ENCODE results near the gene MLLT11. TPM values are rescaled to one million over a fixed set of nuclear protein-coding genes. Genes with fewer than 3 reads are reported as not detected.

MLLT11 gene
- total and polyA plus RNA-seq, 2 donors: 6.6 to 10.8 TPM

- DNase-seq (ENCODE audit: low read depth in 6 of 9, low spot score in 9 of 9): no peak
- no peaks in the 10 kb centered on the region for H3K9me3 ChIP-seq (ENCODE audit: control insufficient read depth in 2 of 2, insufficient read depth in 1 of 2, low read length in 1 of 2)
- H3K27ac ChIP-seq (ENCODE audit: low read depth in 1 of 2, low read length in 1 of 2): no peak overlapping the region
- H3K4me3 ChIP-seq (ENCODE audit: low read length in 2 of 2): no peak overlapping the region
- 98% methylated on average over 3 of the region's 3 CpGs for WGBS
- no peaks in the 10 kb centered on the region for H3K4me1 ChIP-seq (ENCODE audit: control insufficient read depth in 2 of 2, insufficient read depth in 2 of 2, low read length in 2 of 2)
- no peaks in the 10 kb centered on the region for H3K27me3 ChIP-seq (ENCODE audit: control insufficient read depth in 2 of 2, insufficient read depth in 1 of 2, low read length in 1 of 2)
- peaks cover 26 to 39% of the 10 kb centered on the region in 2 donors for H3K36me3 ChIP-seq (ENCODE audit: control insufficient read depth in 2 of 2, insufficient read depth in 2 of 2, low read length in 1 of 2)
Measured at GRCh38 chr1:151035167-151035566, 25.0 kb upstream of the MLLT11 start.

GRCh38 chr1:151036356-151036755, 23.8 kb upstream of the MLLT11 start, which contains the start of gene BNIPL:
Gene BNIPL, plus strand, starts transcription at chr1:151036586. Its CDS starts 140 bp downstream, at chr1:151036726.
- no peak within 1 kb of the TSS for H3K27ac ChIP-seq (ENCODE audit: low read depth in 1 of 2, low read length in 1 of 2)
- no peak within 1 kb of the TSS for H3K4me3 ChIP-seq (ENCODE audit: low read length in 2 of 2)
- no peaks in the 10 kb centered on the region for H3K4me1 ChIP-seq (ENCODE audit: control insufficient read depth in 2 of 2, insufficient read depth in 2 of 2, low read length in 2 of 2)
- no peaks in the 10 kb centered on the region for H3K9me3 ChIP-seq (ENCODE audit: control insufficient read depth in 2 of 2, insufficient read depth in 1 of 2, low read length in 1 of 2)
- no peaks in the 10 kb centered on the region for H3K27me3 ChIP-seq (ENCODE audit: control insufficient read depth in 2 of 2, insufficient read depth in 1 of 2, low read length in 1 of 2)
- no peak for DNase-seq (ENCODE audit: low read depth in 6 of 9, low spot score in 9 of 9)
- WGBS: 69% methylated on average over 2 of the region's 2 CpGs
- peaks cover 18 to 28% of the 10 kb centered on the region in 2 donors for H3K36me3 ChIP-seq (ENCODE audit: control insufficient read depth in 2 of 2, insufficient read depth in 2 of 2, low read length in 1 of 2)

- no peaks in the 10 kb centered on the region for H3K9me3 ChIP-seq (ENCODE audit: control insufficient read depth in 2 of 2, insufficient read depth in 1 of 2, low read length in 1 of 2)
- WGBS: 96% methylated on average over 6 of the region's 6 CpGs
- H3K36me3 ChIP-seq (ENCODE audit: control insufficient read depth in 2 of 2, insufficient read depth in 2 of 2, low read length in 1 of 2): peaks cover 16 to 25% of the 10 kb centered on the region in 2 donors
- no peak overlapping the region for H3K4me3 ChIP-seq (ENCODE audit: low read length in 2 of 2)
- H3K27me3 ChIP-seq (ENCODE audit: control insufficient read depth in 2 of 2, insufficient read depth in 1 of 2, low read length in 1 of 2): no peaks in the 10 kb centered on the region
- no peak overlapping the region for H3K27ac ChIP-seq (ENCODE audit: low read depth in 1 of 2, low read length in 1 of 2)
- H3K4me1 ChIP-seq (ENCODE audit: control insufficient read depth in 2 of 2, insufficient read depth in 2 of 2, low read length in 2 of 2): no peaks in the 10 kb centered on the region
- DNase-seq (ENCODE audit: low read depth in 6 of 9, low spot score in 9 of 9): no peak
Measured at GRCh38 chr1:151037032-151037431, 23.2 kb upstream of the MLLT11 start.

- no peaks in the 10 kb centered on the region for H3K9me3 ChIP-seq (ENCODE audit: control insufficient read depth in 2 of 2, insufficient read depth in 1 of 2, low read length in 1 of 2)
- WGBS: 97% methylated on average over 3 of the region's 3 CpGs
- H3K4me3 ChIP-seq (ENCODE audit: low read length in 2 of 2): no peak overlapping the region
- no peak for DNase-seq (ENCODE audit: low read depth in 6 of 9, low spot score in 9 of 9)
- H3K4me1 ChIP-seq (ENCODE audit: control insufficient read depth in 2 of 2, insufficient read depth in 2 of 2, low read length in 2 of 2): no peaks in the 10 kb centered on the region
- H3K27me3 ChIP-seq (ENCODE audit: control insufficient read depth in 2 of 2, insufficient read depth in 1 of 2, low read length in 1 of 2): no peaks in the 10 kb centered on the region
- no peak overlapping the region for H3K27ac ChIP-seq (ENCODE audit: low read depth in 1 of 2, low read length in 1 of 2)
- peaks cover 6 to 18% of the 10 kb centered on the region in 2 donors for H3K36me3 ChIP-seq (ENCODE audit: control insufficient read depth in 2 of 2, insufficient read depth in 2 of 2, low read length in 1 of 2)
Measured at GRCh38 chr1:151039521-151039920, 20.7 kb upstream of the MLLT11 start.

GRCh38 chr1:151043163-151043562, 17.0 kb upstream of the MLLT11 start:
- Histone ChIP-seq H3K9me3 (ENCODE audit: control insufficient read depth in 2 of 2, insufficient read depth in 1 of 2, low read length in 1 of 2) (no peaks in the 10 kb centered on the region), H3K27me3 (ENCODE audit: control insufficient read depth in 2 of 2, insufficient read depth in 1 of 2, low read length in 1 of 2) (peaks cover 0 to 5% of the 10 kb centered on the region in 2 donors), H3K4me3 (ENCODE audit: low read length in 2 of 2) (no peak overlapping the region), H3K27ac (ENCODE audit: low read depth in 1 of 2, low read length in 1 of 2) (no peak overlapping the region), H3K4me1 (ENCODE audit: control insufficient read depth in 2 of 2, insufficient read depth in 2 of 2, low read length in 2 of 2) (peaks cover 3 to 9% of the 10 kb centered on the region in 2 donors), H3K36me3 (ENCODE audit: control insufficient read depth in 2 of 2, insufficient read depth in 2 of 2, low read length in 1 of 2) (peaks cover 0 to 4% of the 10 kb centered on the region in 2 donors)
- DNase-seq (ENCODE audit: low read depth in 6 of 9, low spot score in 9 of 9): no peak
- WGBS: 99% methylated on average over 1 of the region's 1 CpG

GRCh38 chr1:151047591-151047924, 12.6 kb upstream of the MLLT11 start, which contains the start of gene C1orf56:
Gene C1orf56, plus strand, starts transcription at chr1:151047751. Its CDS starts 97 bp downstream, at chr1:151047848.
- peak within 1 kb of the TSS; percentile 38 to 48 for H3K27ac ChIP-seq (ENCODE audit: low read depth in 1 of 2, low read length in 1 of 2)
- peaks cover 10 to 27% of the 10 kb centered on the region in 2 donors for H3K36me3 ChIP-seq (ENCODE audit: control insufficient read depth in 2 of 2, insufficient read depth in 2 of 2, low read length in 1 of 2)
- H3K9me3 ChIP-seq (ENCODE audit: control insufficient read depth in 2 of 2, insufficient read depth in 1 of 2, low read length in 1 of 2): no peaks in the 10 kb centered on the region
- peaks cover 7 to 14% of the 10 kb centered on the region in 2 donors for H3K4me1 ChIP-seq (ENCODE audit: control insufficient read depth in 2 of 2, insufficient read depth in 2 of 2, low read length in 2 of 2)
- under 1% methylated on average over 29 of the region's 29 CpGs for WGBS
- H3K4me3 ChIP-seq (ENCODE audit: low read length in 2 of 2): peak within 1 kb of the TSS; percentile 74 to 76
- DNase-seq (ENCODE audit: low read depth in 6 of 9, low spot score in 9 of 9): peak in 5 of 9 donors; percentile 27 to 72 (median 53)
- H3K27me3 ChIP-seq (ENCODE audit: control insufficient read depth in 2 of 2, insufficient read depth in 1 of 2, low read length in 1 of 2): peaks cover 0 to 5% of the 10 kb centered on the region in 2 donors

GRCh38 chr1:151047925-151048644, 12.1 kb upstream of the MLLT11 start:
- Histone ChIP-seq H3K36me3 (ENCODE audit: control insufficient read depth in 2 of 2, insufficient read depth in 2 of 2, low read length in 1 of 2) (peaks cover 15 to 30% of the 10 kb centered on the region in 2 donors), H3K9me3 (ENCODE audit: control insufficient read depth in 2 of 2, insufficient read depth in 1 of 2, low read length in 1 of 2) (no peaks in the 10 kb centered on the region), H3K27ac (ENCODE audit: low read depth in 1 of 2, low read length in 1 of 2) (peak overlapping the region; percentile 38 to 48), H3K4me1 (ENCODE audit: control insufficient read depth in 2 of 2, insufficient read depth in 2 of 2, low read length in 2 of 2) (peaks cover 7 to 14% of the 10 kb centered on the region in 2 donors), H3K4me3 (ENCODE audit: low read length in 2 of 2) (peak overlapping the region; percentile 74 to 76), H3K27me3 (ENCODE audit: control insufficient read depth in 2 of 2, insufficient read depth in 1 of 2, low read length in 1 of 2) (peaks cover 0 to 5% of the 10 kb centered on the region in 2 donors)
- WGBS: 1% methylated on average over 48 of the region's 48 CpGs
- DNase-seq (ENCODE audit: low read depth in 6 of 9, low spot score in 9 of 9): peak in 4 of 9 donors; percentile 26 to 74 (median 49)

- Histone ChIP-seq H3K9me3 (ENCODE audit: control insufficient read depth in 2 of 2, insufficient read depth in 1 of 2, low read length in 1 of 2) (no peaks in the 10 kb centered on the region), H3K4me1 (ENCODE audit: control insufficient read depth in 2 of 2, insufficient read depth in 2 of 2, low read length in 2 of 2) (peaks cover 7 to 14% of the 10 kb centered on the region in 2 donors), H3K36me3 (ENCODE audit: control insufficient read depth in 2 of 2, insufficient read depth in 2 of 2, low read length in 1 of 2) (peaks cover 21 to 35% of the 10 kb centered on the region in 2 donors), H3K27ac (ENCODE audit: low read depth in 1 of 2, low read length in 1 of 2) (peak overlapping the region in 1 of 2 donors; percentile 11), H3K27me3 (ENCODE audit: control insufficient read depth in 2 of 2, insufficient read depth in 1 of 2, low read length in 1 of 2) (peaks cover 0 to 5% of the 10 kb centered on the region in 2 donors), H3K4me3 (ENCODE audit: low read length in 2 of 2) (peak overlapping the region; percentile 74 to 76)
- 51% methylated on average over 3 of the region's 3 CpGs for WGBS
- no peak for DNase-seq (ENCODE audit: low read depth in 6 of 9, low spot score in 9 of 9)
Measured at GRCh38 chr1:151048645-151049032, 11.6 kb upstream of the MLLT11 start.

GRCh38 chr1:151049458-151049857, 10.7 kb upstream of the MLLT11 start:
- 96% methylated on average over 5 of the region's 5 CpGs for WGBS
- H3K9me3 ChIP-seq (ENCODE audit: control insufficient read depth in 2 of 2, insufficient read depth in 1 of 2, low read length in 1 of 2): no peaks in the 10 kb centered on the region
- no peak for DNase-seq (ENCODE audit: low read depth in 6 of 9, low spot score in 9 of 9)
- no peak overlapping the region for H3K27ac ChIP-seq (ENCODE audit: low read depth in 1 of 2, low read length in 1 of 2)
- peaks cover 28 to 43% of the 10 kb centered on the region in 2 donors for H3K36me3 ChIP-seq (ENCODE audit: control insufficient read depth in 2 of 2, insufficient read depth in 2 of 2, low read length in 1 of 2)
- H3K4me1 ChIP-seq (ENCODE audit: control insufficient read depth in 2 of 2, insufficient read depth in 2 of 2, low read length in 2 of 2): peaks cover 7 to 14% of the 10 kb centered on the region in 2 donors
- peaks cover 0 to 5% of the 10 kb centered on the region in 2 donors for H3K27me3 ChIP-seq (ENCODE audit: control insufficient read depth in 2 of 2, insufficient read depth in 1 of 2, low read length in 1 of 2)
- no peak overlapping the region for H3K4me3 ChIP-seq (ENCODE audit: low read length in 2 of 2)

Data from thymus (tissue), 11 donors.